DOHH2 (cell line): ENCODE data around the gene SYNGR1.
"Not testable (repeated sequence)": the region's sequence is repeated elsewhere in the genome, so short reads cannot be mapped to it uniquely, and the experiment has no call there.

Experiments
- H3F3A ChIP-seq: fragments of 200-600 bp; sonication (generic), shearing (Covaris generic); 2 replicates; pipeline ENCODE4 v1.6.0; 2016; ENCODE audit warnings: antibody characterized with exemption, mild to moderate bottlenecking; ENCODE audit not compliant: control insufficient read depth, insufficient read depth
- H3K27ac ChIP-seq: fragments of 200-600 bp; sonication (generic); 2 replicates; pipeline ENCODE4 v1.5.1; 2014; ENCODE audit warnings: low read depth, mild to moderate bottlenecking, low read length, moderate library complexity
- H3K27me3 ChIP-seq: fragments of 200-600 bp; sonication (generic); 2 replicates; pipeline ENCODE4 v1.6.1; 2014; ENCODE audit warnings: mild to moderate bottlenecking, low read length, mixed read lengths; ENCODE audit not compliant: control insufficient read depth
- H3K36me3 ChIP-seq: fragments of 200-600 bp; sonication (generic); 2 replicates; pipeline ENCODE4 v1.6.1; 2014; ENCODE audit warnings: mild to moderate bottlenecking, low read length, moderate library complexity, mixed read lengths; ENCODE audit not compliant: control insufficient read depth
- H3K4me1 ChIP-seq: fragments of 200-600 bp; sonication (generic); 2 replicates; pipeline ENCODE4 v1.6.1; 2014; ENCODE audit warnings: mild to moderate bottlenecking, low read length, mixed read lengths; ENCODE audit not compliant: control insufficient read depth
- H3K4me2 ChIP-seq: fragments of 200-600 bp; sonication (generic); 2 replicates; pipeline ENCODE4 v1.6.0; 2014; ENCODE audit warnings: mild to moderate bottlenecking, low read length, moderate library complexity
- H3K4me3 ChIP-seq: fragments of 200-600 bp; sonication (generic); 2 replicates; pipeline ENCODE4 v1.5.1; 2014; ENCODE audit warnings: mild to moderate bottlenecking, low read length, mixed read lengths
- H3K79me2 ChIP-seq: fragments of 200-600 bp; sonication (generic); 2 replicates; pipeline ENCODE4 v1.6.1; 2014; ENCODE audit warnings: mild to moderate bottlenecking, low read length, mixed read lengths; ENCODE audit not compliant: control insufficient read depth
- H3K9me2 ChIP-seq: fragments of 200-600 bp; sonication (generic); replicated peaks from 2 replicates; pipeline ENCODE4 v1.6.1; 2014; ENCODE audit warnings: mild to moderate bottlenecking, low read length, mixed read lengths; ENCODE audit not compliant: control insufficient read depth
- H3K9me3 ChIP-seq: fragments of 200-600 bp; sonication (generic); 2 replicates; pipeline ENCODE4 v1.6.1; 2014; ENCODE audit warnings: antibody characterized with exemption, low read length, mixed read lengths; ENCODE audit not compliant: control insufficient read depth, insufficient read depth
- H4K20me1 ChIP-seq: fragments of 200-600 bp; sonication (generic); 2 replicates; pipeline ENCODE4 v1.6.0; 2014; ENCODE audit warnings: low read depth, mild to moderate bottlenecking, antibody characterized with exemption, low read length, moderate library complexity; ENCODE audit not compliant: control insufficient read depth, insufficient read depth
- EZH2phosphoT487 ChIP-seq: fragments of 200-600 bp; sonication (generic); IDR thresholded peaks from 2 replicates; pipeline ENCODE4 v1.6.1; 2017; ENCODE audit warnings: borderline replicate concordance, mild to moderate bottlenecking, antibody characterized with exemption, low read length, moderate library complexity, mixed read lengths
- TF ChIP-seq, protein P1 (sequence below): fragments of 200-600 bp; sonication (generic); IDR thresholded peaks from one replicate; pipeline ENCODE4 v1.5.1; 2014; ENCODE audit warnings: antibody characterized with exemption, mild to moderate bottlenecking, low read depth, low read length; ENCODE audit not compliant: poor library complexity, severe bottlenecking

SYNGR1 gene

DNA sequence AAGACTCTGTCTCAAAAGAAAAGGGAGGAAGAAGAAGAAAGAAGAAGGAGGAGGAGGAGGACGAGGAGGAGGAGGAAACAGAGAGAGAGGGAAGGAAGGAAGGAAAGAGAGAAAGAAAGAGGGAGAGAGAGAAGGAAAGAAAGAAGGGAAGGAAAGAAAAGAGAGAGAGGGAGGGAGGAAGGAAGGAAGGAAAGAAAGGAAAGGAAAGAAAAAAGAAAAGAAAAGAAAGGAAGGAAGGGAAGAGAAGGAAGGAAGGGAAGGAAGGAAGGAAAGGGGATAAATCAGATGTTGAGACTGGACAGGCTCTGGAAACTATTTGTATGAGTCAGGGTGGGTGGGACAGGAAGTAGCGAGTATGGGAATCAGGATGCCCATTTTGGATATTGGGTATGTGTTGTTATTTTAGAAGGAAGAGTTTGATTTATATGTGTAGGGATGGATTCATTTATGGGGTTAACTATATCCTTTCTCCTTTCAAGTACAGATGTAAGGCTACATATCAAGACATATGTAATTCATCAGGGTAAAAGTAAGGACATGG lies 24.3 kb upstream of the SYNGR1 start:
- no peak for TF ChIP-seq EZH2phosphoT487
- TF ChIP-seq, protein P1, sequence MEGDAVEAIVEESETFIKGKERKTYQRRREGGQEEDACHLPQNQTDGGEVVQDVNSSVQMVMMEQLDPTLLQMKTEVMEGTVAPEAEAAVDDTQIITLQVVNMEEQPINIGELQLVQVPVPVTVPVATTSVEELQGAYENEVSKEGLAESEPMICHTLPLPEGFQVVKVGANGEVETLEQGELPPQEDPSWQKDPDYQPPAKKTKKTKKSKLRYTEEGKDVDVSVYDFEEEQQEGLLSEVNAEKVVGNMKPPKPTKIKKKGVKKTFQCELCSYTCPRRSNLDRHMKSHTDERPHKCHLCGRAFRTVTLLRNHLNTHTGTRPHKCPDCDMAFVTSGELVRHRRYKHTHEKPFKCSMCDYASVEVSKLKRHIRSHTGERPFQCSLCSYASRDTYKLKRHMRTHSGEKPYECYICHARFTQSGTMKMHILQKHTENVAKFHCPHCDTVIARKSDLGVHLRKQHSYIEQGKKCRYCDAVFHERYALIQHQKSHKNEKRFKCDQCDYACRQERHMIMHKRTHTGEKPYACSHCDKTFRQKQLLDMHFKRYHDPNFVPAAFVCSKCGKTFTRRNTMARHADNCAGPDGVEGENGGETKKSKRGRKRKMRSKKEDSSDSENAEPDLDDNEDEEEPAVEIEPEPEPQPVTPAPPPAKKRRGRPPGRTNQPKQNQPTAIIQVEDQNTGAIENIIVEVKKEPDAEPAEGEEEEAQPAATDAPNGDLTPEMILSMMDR, result no peak
- no peak overlapping the region for H3K27ac ChIP-seq
- no peaks in the 10 kb centered on the region for H3K27me3 ChIP-seq
- no peaks in the 10 kb centered on the region for H4K20me1 ChIP-seq
- peaks cover 4% of the 10 kb centered on the region for H3K4me1 ChIP-seq
- H3K4me3 ChIP-seq, result no peak overlapping the region
- no peaks in the 10 kb centered on the region for H3K9me2 ChIP-seq
- H3K4me2 ChIP-seq, result no peak overlapping the region
- peaks cover 2% of the 10 kb centered on the region; the same call in 1 of the 2 replicates for H3K79me2 ChIP-seq
- no peaks in the 10 kb centered on the region; the same call in 1 of the 2 replicates for H3F3A ChIP-seq
- no peaks in the 10 kb centered on the region for H3K9me3 ChIP-seq
- no peaks in the 10 kb centered on the region for H3K36me3 ChIP-seq

DNA sequence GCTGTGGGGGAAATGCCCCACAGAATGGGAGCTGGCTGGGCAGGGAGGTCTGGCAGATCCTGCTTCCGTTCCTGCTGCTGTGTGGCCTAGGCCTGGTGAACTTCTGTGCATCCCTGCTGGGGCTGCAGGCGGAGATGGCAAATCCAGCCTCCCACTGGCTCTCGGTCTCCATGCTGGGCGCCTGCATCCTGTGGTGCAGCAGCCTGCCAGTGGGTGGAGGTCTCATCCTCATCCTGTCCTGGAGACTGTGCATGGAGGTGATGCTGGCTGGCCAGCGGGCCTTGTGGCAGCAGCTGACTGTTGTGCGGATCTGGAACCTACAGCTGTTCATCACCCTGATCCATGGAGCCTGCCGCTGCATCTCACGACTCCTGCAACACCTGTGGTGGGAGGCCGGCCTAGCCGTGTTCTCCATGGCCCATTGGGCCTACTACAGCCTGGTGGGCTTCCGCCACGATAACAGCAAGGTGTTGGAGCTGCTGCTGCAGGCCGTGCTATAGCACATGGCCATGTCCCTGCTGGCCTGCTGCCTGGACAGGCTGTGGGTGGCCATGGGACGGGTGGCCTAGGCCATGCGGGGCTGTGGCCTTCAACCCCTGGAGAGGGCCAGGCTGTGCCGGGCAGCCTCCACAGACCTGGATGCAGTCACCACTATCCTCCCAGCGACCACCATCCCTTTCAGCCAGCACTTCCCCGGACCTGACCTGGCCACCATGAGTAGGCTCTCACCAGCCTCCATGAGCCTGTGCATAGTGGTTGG lies 21.6 kb upstream of the SYNGR1 start:
- Histone ChIP-seq H3K36me3 (no peaks in the 10 kb centered on the region), H3K4me3 (no peak overlapping the region), H3K79me2 (no peaks in the 10 kb centered on the region), H3K9me2 (no peaks in the 10 kb centered on the region), H3K27ac (no peak overlapping the region), H3K4me1 (no peaks in the 10 kb centered on the region), H3K27me3 (no peaks in the 10 kb centered on the region), H4K20me1 (no peaks in the 10 kb centered on the region), H3F3A (peaks cover 3% of the 10 kb centered on the region; the same call in 1 of the 2 replicates), H3K4me2 (no peak overlapping the region), H3K9me3 (no peaks in the 10 kb centered on the region)
- TF ChIP-seq EZH2phosphoT487, result no peak
- TF ChIP-seq, protein P1, result no peak

DNA sequence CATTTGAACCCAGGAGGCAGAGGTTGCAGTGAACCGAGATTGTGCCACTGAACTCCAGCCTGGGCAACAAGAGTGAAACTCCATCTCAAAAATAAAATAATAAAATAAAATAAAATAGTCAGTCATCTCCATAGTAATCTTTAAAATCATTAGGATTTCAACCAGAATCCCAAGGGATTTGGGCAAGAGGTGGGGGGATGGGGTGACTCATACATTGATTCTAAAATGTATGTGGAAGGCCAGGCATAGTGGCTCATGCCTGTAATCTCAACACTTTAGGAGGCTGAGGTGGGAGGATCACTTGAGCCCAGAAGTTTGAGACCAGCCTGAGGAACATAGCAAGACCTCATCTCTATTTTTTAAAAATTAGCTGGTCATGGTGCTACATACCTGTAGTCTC lies 19.2 kb upstream of the SYNGR1 start:
- H3F3A ChIP-seq, H3K9me3 ChIP-seq, H3K4me2 ChIP-seq, H3K27ac ChIP-seq, H3K79me2 ChIP-seq, H3K27me3 ChIP-seq, H3K36me3 ChIP-seq, H4K20me1 ChIP-seq, H3K4me1 ChIP-seq, H3K9me2 ChIP-seq, H3K4me3 ChIP-seq: not testable (repeated sequence)

DNA sequence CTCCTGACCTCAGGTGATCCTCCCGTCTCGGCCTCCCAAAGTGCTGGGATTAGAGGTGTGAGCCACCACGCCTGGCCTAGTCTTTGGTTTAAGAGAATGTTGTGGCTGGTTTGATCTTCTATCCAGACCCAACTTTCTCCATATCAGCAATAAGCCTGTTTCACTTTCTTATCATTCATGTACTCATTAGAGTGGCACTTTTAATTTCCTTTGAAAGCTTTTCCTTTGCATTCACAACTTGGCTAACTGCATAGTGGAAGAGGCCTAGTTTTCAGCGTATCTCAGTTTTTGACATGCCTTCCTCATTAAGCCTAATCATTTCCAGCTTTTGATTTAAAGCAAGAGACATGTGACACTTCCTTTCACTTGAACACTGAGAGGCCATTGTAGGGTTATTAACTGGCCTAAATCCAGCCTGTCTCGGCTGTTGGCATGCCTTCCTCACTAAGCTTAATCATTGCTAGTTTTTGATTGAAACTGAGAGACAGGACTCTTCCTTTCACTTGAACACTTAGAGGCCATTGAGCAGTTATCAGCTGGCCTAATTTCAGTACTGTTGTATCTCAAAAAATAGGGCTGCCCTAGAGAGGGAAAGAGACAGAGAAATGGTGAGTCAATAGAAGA lies 17.2 kb upstream of the SYNGR1 start:
- no peak overlapping the region for H3K4me3 ChIP-seq
- H3K79me2 ChIP-seq, result no peaks in the 10 kb centered on the region
- no peaks in the 10 kb centered on the region for H3K4me1 ChIP-seq
- no peaks in the 10 kb centered on the region for H3K36me3 ChIP-seq
- H3K4me2 ChIP-seq, result no peak overlapping the region
- H3K9me2 ChIP-seq, result no peaks in the 10 kb centered on the region
- no peaks in the 10 kb centered on the region for H3K9me3 ChIP-seq
- H3K27me3 ChIP-seq, result no peaks in the 10 kb centered on the region
- no peak overlapping the region for H3K27ac ChIP-seq
- TF ChIP-seq, protein P1, result no peak
- TF ChIP-seq EZH2phosphoT487, result no peak
- H3F3A ChIP-seq, result peaks cover 3% of the 10 kb centered on the region; the same call in 1 of the 2 replicates
- no peaks in the 10 kb centered on the region for H4K20me1 ChIP-seq
